ENCODE measurements around the gene SLC6A18.

Gene SLC6A18

DNA sequence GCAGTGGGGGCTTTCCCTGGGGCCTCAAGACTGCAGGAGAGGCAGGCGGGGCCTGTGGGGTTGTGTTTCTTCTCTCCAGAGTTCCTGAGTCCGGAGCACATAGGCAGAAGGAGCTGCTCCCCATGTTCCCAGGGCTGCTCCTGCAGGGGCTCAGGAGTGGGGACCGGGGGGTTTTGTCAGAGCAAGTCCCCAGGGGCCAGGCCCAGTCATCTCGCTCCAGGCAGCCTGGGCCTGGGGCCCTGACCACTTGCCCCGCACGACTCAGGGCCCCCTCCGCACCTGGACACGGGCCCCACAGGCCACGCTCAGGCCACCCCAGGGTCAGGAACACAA is 45.8 kb upstream of the SLC6A18 start:
- TF ChIP-seq, protein P1, sequence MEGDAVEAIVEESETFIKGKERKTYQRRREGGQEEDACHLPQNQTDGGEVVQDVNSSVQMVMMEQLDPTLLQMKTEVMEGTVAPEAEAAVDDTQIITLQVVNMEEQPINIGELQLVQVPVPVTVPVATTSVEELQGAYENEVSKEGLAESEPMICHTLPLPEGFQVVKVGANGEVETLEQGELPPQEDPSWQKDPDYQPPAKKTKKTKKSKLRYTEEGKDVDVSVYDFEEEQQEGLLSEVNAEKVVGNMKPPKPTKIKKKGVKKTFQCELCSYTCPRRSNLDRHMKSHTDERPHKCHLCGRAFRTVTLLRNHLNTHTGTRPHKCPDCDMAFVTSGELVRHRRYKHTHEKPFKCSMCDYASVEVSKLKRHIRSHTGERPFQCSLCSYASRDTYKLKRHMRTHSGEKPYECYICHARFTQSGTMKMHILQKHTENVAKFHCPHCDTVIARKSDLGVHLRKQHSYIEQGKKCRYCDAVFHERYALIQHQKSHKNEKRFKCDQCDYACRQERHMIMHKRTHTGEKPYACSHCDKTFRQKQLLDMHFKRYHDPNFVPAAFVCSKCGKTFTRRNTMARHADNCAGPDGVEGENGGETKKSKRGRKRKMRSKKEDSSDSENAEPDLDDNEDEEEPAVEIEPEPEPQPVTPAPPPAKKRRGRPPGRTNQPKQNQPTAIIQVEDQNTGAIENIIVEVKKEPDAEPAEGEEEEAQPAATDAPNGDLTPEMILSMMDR (IDR thresholded peaks at IDR 0.05; ENCODE audit: low read depth, low read length, missing control alignments), result no peak
- no peak overlapping the region for H3K4me3 ChIP-seq (ENCODE audit: low read depth, low read length)
- no peak for DNase-seq (ENCODE audit: low read depth)

DNA sequence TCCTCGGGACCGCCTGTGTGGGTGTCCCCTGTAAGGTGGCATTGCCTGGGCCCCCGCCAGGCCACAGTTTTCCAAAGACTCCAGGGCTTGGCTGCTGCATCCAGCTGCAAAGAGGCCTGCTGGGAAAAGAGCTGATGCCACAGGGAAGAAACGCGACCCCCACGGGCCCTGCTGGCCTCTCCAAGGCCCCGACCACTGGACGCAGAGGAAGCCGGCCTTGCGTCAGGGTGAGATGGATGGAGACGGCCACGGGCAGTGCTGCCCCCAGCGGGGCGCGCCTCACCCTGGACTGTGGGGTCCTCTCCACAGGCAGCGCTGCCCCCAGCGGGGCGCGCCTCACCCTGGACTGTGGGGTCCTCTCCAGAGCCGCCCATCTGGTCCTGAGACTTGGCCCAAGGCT is 45.1 kb upstream of the SLC6A18 start:
- no peak for DNase-seq (ENCODE audit: low read depth)
- no peak overlapping the region for H3K4me3 ChIP-seq (ENCODE audit: low read depth, low read length)
- TF ChIP-seq, protein P1 (IDR thresholded peaks at IDR 0.05; ENCODE audit: low read depth, low read length, missing control alignments), result no peak

DNA sequence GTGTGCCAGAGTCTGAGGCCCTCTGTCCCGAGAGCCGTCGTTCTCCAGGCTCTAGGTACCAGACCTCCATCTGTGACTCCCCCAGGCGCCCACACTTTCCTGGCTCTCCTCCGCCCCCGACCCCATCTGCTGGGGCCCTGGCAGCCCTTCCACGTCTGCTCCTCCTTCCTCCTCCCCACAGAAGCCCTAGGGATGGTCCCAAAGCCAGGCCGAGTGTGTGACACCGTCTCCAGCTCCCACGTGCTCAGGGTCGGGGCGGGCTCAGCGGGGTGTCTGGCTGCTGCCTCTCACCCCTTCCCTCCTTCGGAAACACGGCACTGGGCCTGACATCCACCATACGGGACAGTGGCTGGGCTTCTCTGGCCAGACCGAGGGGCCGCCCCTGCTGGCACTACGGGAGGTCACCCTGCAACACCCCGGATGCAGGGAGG is 44.3 kb upstream of the SLC6A18 start:
- no peak overlapping the region for H3K4me3 ChIP-seq (ENCODE audit: low read depth, low read length)
- TF ChIP-seq, protein P1 (IDR thresholded peaks at IDR 0.05; ENCODE audit: low read depth, low read length, missing control alignments), result no peak
- no peak for DNase-seq (ENCODE audit: low read depth)

DNA sequence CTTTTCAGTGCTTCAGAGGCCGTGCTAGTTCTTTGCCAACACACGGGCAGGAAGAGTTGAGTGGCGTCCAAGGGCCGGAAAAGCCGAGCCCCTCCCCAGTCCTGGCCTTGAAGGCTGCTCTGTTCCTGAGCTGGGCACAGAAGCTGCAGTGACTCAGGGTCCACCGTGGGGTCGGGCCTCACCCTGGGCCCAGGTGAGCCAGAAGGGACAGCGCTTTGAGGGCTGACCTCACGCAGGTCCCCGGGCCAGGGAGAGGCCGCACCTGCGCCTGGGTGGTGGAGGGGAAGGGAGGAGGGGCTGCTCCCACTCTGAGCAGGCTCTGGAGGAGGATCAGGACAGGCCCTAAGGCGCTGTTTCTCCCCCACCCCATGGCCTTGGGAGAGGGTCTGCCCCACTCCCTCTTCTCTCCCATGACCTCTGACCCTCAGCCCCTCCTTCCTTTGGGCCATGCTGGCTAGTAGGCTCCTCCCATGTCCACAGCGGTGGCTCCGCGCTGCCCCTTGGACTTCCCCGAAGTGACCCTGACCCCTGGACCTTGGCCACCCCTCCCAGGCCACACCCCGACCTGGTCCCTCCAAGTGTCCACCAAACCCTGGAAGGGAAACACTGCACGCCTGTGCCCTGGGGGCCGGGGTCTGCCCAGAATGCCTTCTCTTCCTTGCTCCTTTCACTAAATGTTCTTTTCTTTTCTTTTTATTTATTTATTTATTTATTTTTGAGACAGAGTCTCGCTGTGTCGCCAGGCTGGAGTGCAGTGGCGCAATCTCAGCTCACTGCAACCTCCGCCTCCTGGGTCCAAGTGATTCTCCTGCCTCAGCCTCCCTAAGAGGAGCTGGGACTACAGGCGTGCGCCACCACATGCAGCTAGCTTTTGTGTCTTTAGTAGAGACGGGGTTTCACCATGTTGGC is 43.5 kb upstream of the SLC6A18 start:
- TF ChIP-seq, protein P1 (IDR thresholded peaks at IDR 0.05; ENCODE audit: low read depth, low read length, missing control alignments), result no peak
- no peak for DNase-seq (ENCODE audit: low read depth)
- no peak overlapping the region for H3K4me3 ChIP-seq (ENCODE audit: low read depth, low read length)

DNA sequence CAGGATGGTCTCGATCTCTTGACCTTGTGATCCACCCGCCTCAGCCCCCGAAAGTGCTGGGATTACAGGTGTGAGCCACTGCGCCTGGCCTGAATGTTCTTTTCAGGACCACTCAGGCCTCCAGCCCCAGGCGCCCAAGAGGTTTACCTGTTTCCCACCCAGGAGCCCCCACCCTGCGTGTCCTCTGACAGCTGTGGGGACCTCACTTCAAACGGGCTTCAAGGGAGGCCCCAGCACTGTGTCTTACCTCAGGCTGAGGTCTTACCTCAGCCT is 42.9 kb upstream of the SLC6A18 start:
- H3K4me3 ChIP-seq (ENCODE audit: low read depth, low read length), result no peak overlapping the region
- DNase-seq (ENCODE audit: low read depth), result no peak
- TF ChIP-seq, protein P1 (IDR thresholded peaks at IDR 0.05; ENCODE audit: low read depth, low read length, missing control alignments), result no peak

DNA sequence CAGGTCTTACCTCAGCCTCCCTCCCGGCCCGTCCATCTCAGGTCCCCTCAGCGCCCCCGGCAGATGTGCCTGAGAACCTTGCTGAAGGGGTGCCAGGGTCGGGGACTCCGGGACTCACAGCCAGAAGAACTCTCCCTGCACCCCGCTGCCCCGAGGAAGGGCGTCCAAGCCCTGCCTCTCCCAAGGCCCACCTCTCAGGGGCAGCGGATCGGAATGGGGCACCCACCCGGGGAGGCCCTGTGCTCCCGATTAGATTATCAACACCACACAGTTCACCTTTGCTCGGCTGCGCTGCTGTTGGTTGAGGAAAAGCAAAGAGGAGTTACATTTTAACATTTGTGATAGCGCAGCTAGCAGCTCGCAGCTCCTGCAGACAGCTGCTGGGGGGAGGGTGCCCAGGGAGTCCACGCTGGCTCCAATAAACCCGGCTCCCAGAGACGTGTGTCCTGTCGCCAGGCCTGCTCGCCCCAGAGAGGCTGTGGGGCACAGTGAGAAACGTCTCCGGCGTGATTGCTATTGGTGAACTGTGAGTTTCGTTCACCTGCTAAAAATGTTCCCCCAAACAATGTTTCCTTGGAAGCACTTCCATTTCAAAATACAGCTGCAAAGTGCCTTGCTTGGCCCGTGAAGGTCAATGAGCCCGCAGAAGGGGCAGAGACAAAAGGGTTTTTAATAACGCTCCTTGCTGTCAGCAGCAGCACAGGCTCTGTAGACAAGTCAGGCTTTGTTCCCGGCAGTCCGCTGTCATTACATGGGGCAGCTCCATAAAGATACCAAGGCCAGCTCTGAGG is 42.4 kb upstream of the SLC6A18 start:
- no peak overlapping the region for H3K4me3 ChIP-seq (ENCODE audit: low read depth, low read length)
- TF ChIP-seq, protein P1 (IDR thresholded peaks at IDR 0.05; ENCODE audit: low read depth, low read length, missing control alignments), result no peak
- no peak for DNase-seq (ENCODE audit: low read depth)

All from GM12864 (cell line).